Osteocyte (in vitro differentiated cells): ENCODE data around the gene F2RL1. TPM values are rescaled to one million over a fixed set of nuclear protein-coding genes. Genes with fewer than 3 reads are reported as not detected.
A peak's percentile ranks its signal among the peaks of the same experiment; 100 is the strongest.

Experiments used
- DNase-seq: peaks from one replicate; pipeline ENCODE4 v3.0.0; 2021; ENCODE audit warnings: mixed read lengths; ENCODE audit not compliant: unreplicated experiment; ENCODE audit errors: extremely low spot score
- H3K27ac Mint-ChIP-seq: one replicate; pipeline ENCODE4 v1.8.0; 2021; ENCODE audit warnings: mild to moderate bottlenecking, mixed read lengths; ENCODE audit not compliant: unreplicated experiment
- H3K27me3 Mint-ChIP-seq: one replicate; pipeline ENCODE4 v1.8.0; 2021; ENCODE audit warnings: mixed read lengths; ENCODE audit not compliant: unreplicated experiment
- H3K36me3 Mint-ChIP-seq: one replicate; pipeline ENCODE4 v1.8.0; 2021; ENCODE audit warnings: mixed read lengths; ENCODE audit not compliant: unreplicated experiment
- H3K4me1 Mint-ChIP-seq: one replicate; pipeline ENCODE4 v1.8.0; 2021; ENCODE audit warnings: mixed read lengths; ENCODE audit not compliant: unreplicated experiment
- H3K4me3 Mint-ChIP-seq: one replicate; pipeline ENCODE4 v1.8.0; 2021; ENCODE audit warnings: mild to moderate bottlenecking, moderate library complexity, mixed read lengths; ENCODE audit not compliant: unreplicated experiment
- H3K9me3 Mint-ChIP-seq: one replicate; pipeline ENCODE4 v1.8.0; 2021; ENCODE audit warnings: mixed read lengths; ENCODE audit not compliant: unreplicated experiment
- total RNA-seq: library from RNA; stranded (reverse); gene quantifications from 2 replicates; pipeline ENCODE4 v1.2.1, GENCODE V29; 2021
- TF ChIP-seq, protein P1 (sequence below): fragments of 200-600 bp; sonication (generic); IDR thresholded peaks from 2 replicates; pipeline ENCODE4 v1.5.0; 2021; ENCODE audit warnings: antibody characterized with exemption, mild to moderate bottlenecking, moderate library complexity

The F2RL1 gene
- total RNA-seq, 1 donor from 2014 or later: 2.0 TPM

GRCh38 chr5:76790632-76791290 is 28.1 kb upstream of the F2RL1 start:
- H3K27ac Mint-ChIP-seq: peak overlapping the region; percentile 90

GRCh38 chr5:76791461-76791860 is 27.4 kb upstream of the F2RL1 start:
- Mint-ChIP-seq H3K27ac (peak overlapping the region; percentile 53), H3K27me3 (no peaks in the 10 kb centered on the region), H3K36me3 (no peaks in the 10 kb centered on the region), H3K4me1 (peaks cover 46% of the 10 kb centered on the region), H3K4me3 (no peak overlapping the region), H3K9me3 (no peaks in the 10 kb centered on the region)
- DNase-seq: no peak
- TF ChIP-seq, protein P1, sequence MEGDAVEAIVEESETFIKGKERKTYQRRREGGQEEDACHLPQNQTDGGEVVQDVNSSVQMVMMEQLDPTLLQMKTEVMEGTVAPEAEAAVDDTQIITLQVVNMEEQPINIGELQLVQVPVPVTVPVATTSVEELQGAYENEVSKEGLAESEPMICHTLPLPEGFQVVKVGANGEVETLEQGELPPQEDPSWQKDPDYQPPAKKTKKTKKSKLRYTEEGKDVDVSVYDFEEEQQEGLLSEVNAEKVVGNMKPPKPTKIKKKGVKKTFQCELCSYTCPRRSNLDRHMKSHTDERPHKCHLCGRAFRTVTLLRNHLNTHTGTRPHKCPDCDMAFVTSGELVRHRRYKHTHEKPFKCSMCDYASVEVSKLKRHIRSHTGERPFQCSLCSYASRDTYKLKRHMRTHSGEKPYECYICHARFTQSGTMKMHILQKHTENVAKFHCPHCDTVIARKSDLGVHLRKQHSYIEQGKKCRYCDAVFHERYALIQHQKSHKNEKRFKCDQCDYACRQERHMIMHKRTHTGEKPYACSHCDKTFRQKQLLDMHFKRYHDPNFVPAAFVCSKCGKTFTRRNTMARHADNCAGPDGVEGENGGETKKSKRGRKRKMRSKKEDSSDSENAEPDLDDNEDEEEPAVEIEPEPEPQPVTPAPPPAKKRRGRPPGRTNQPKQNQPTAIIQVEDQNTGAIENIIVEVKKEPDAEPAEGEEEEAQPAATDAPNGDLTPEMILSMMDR: no peak

More at GRCh38 chr5:76790632-76791290, 28.1 kb upstream of the F2RL1 start:
- no peak overlapping the region for H3K4me3 Mint-ChIP-seq
- TF ChIP-seq, protein P1: no peak
- no peak for DNase-seq
- H3K36me3 Mint-ChIP-seq: no peaks in the 10 kb centered on the region
- no peaks in the 10 kb centered on the region for H3K27me3 Mint-ChIP-seq
- H3K9me3 Mint-ChIP-seq: no peaks in the 10 kb centered on the region
- H3K4me1 Mint-ChIP-seq: peaks cover 47% of the 10 kb centered on the region

DNA sequence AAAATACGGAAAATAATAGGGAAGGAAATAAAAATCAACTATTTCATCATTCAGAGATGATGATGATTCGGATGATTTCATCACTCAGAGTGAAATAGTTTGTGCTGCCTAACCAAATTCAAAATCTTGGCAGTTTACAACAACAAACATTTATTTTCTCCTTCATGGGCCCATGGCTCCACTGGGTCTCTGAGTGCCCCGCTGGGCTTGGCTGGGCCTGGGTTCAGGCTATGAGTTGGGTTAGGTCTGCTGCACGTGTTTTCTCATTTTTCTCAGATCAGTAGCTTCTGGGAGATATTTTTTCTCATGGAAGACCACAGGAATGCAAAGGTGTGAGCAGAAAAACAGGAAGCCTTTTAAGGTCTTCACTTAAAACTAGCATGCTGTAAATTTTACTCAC is 24.0 kb upstream of the F2RL1 start:
- no peaks in the 10 kb centered on the region for H3K9me3 Mint-ChIP-seq
- no peaks in the 10 kb centered on the region for H3K27me3 Mint-ChIP-seq

GRCh38 chr5:76799588-76799987 is 19.2 kb upstream of the F2RL1 start:
- H3K36me3 Mint-ChIP-seq: no peaks in the 10 kb centered on the region
- no peak overlapping the region for H3K27ac Mint-ChIP-seq
- TF ChIP-seq, protein P1: no peak
- H3K4me1 Mint-ChIP-seq: peaks cover 2% of the 10 kb centered on the region
- H3K27me3 Mint-ChIP-seq: no peaks in the 10 kb centered on the region
- no peaks in the 10 kb centered on the region for H3K9me3 Mint-ChIP-seq
- no peak overlapping the region for H3K4me3 Mint-ChIP-seq
- no peak for DNase-seq

More for the DNA sequence above, 24.0 kb upstream of the F2RL1 start:
- peaks cover 24% of the 10 kb centered on the region for H3K4me1 Mint-ChIP-seq
- no peaks in the 10 kb centered on the region for H3K36me3 Mint-ChIP-seq
- TF ChIP-seq, protein P1: no peak
- peak overlapping the region; percentile 5 for H3K27ac Mint-ChIP-seq
- DNase-seq: no peak
- H3K4me3 Mint-ChIP-seq: no peak overlapping the region

- Mint-ChIP-seq H3K27ac (no peak overlapping the region), H3K9me3 (no peaks in the 10 kb centered on the region), H3K4me1 (peaks cover 3% of the 10 kb centered on the region), H3K4me3 (no peak overlapping the region), H3K36me3 (no peaks in the 10 kb centered on the region), H3K27me3 (no peaks in the 10 kb centered on the region)
- TF ChIP-seq, protein P1: no peak
- no peak for DNase-seq
Observed at GRCh38 chr5:76800579-76800978, 18.3 kb upstream of the F2RL1 start.
